T-helper 1 cell treated with Interleukin-12 subunit alpha and Interleukin-12 subunit beta and Interleukin-4 antibody, amounts not matched to agents 30 μg/mL and 1 μg/mL, for 36 hours (primary cell): ENCODE results near the gene BABAM2.
"Not testable (repeated sequence)": the region's sequence is repeated elsewhere in the genome, so short reads cannot be mapped to it uniquely, and the experiment has no call there.

ENCODE experiments used
- H3K27ac Mint-ChIP-seq: one replicate; pipeline ENCODE4 v1.8.0; 2021; ENCODE audit warnings: mild to moderate bottlenecking, mixed read lengths
- H3K27me3 Mint-ChIP-seq: one replicate; pipeline ENCODE4 v1.8.0; 2021; ENCODE audit warnings: low read depth, mixed read lengths
- H3K36me3 Mint-ChIP-seq: one replicate; pipeline ENCODE4 v1.8.0; 2021; ENCODE audit warnings: low read depth, mixed read lengths
- H3K4me1 Mint-ChIP-seq: one replicate; pipeline ENCODE4 v1.8.0; 2021; ENCODE audit warnings: low read depth, mixed read lengths
- H3K4me3 Mint-ChIP-seq: one replicate; pipeline ENCODE4 v1.8.0; 2021; ENCODE audit warnings: mild to moderate bottlenecking, moderate library complexity, mixed read lengths
- H3K9me3 Mint-ChIP-seq: one replicate; pipeline ENCODE4 v1.8.0; 2021; ENCODE audit warnings: mixed read lengths

Gene BABAM2

GRCh38 chr2:28098501-28099225 lies 208.1 kb downstream of the BABAM2 start:
- Mint-ChIP-seq H3K4me3 (no peak overlapping the region), H3K27me3 (no peaks in the 10 kb centered on the region), H3K4me1 (peaks cover 5% of the 10 kb centered on the region), H3K27ac (no peak overlapping the region), H3K36me3 (peaks cover 2% of the 10 kb centered on the region), H3K9me3 (no peaks in the 10 kb centered on the region)

DNA sequence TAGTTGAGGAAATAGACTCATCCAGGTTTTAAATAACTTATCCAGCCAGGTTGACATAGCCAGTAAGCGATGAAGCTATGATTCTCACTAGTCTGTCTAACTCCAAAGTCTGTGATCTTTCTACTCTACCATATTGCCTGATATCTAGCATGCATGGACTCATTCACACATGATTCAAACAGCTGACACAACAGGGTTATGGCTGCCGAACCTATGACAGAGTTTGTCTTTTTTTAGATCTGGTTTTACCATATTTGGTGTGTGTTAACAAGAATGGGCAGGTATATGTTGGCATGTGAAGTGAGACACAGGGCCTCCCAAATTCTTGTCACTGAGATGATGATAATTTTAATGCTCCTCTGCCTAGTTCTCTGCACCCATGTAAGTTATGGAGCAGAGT lies 210.6 kb downstream of the BABAM2 start:
- peaks cover 3% of the 10 kb centered on the region for H3K36me3 Mint-ChIP-seq
- H3K4me3 Mint-ChIP-seq = no peak overlapping the region
- no peaks in the 10 kb centered on the region for H3K9me3 Mint-ChIP-seq
- no peaks in the 10 kb centered on the region for H3K27me3 Mint-ChIP-seq
- H3K27ac Mint-ChIP-seq = no peak overlapping the region
- H3K4me1 Mint-ChIP-seq = peaks cover 5% of the 10 kb centered on the region

GRCh38 chr2:28101892-28102291 lies 211.4 kb downstream of the BABAM2 start:
- H3K4me3 Mint-ChIP-seq = no peak overlapping the region
- H3K9me3 Mint-ChIP-seq = no peaks in the 10 kb centered on the region
- peaks cover 3% of the 10 kb centered on the region for H3K36me3 Mint-ChIP-seq
- H3K4me1 Mint-ChIP-seq = peaks cover 5% of the 10 kb centered on the region
- no peaks in the 10 kb centered on the region for H3K27me3 Mint-ChIP-seq
- no peak overlapping the region for H3K27ac Mint-ChIP-seq

DNA sequence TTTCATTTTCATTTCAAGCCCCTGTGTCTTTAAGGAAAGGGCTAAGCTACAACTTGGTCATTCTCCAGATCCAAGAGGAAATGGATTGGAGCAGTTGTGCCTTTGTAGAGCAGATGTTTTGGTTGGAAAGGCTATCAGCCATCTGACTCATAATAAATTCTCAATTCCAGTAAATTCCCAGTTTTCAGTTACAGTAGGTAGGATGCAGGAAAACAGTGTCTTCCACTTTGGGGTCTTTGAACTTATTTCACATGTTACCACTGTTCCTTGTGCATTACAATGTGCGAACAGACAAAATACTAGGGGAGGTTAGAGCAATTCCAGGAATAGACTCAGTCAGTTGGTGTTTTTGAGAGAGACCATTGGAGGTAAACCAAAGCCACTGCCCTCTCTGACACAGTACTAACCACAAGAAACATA lies 211.9 kb downstream of the BABAM2 start:
- Mint-ChIP-seq H3K4me3 (no peak overlapping the region), H3K4me1 (peaks cover 5% of the 10 kb centered on the region), H3K27ac (no peak overlapping the region), H3K27me3 (no peaks in the 10 kb centered on the region), H3K9me3 (no peaks in the 10 kb centered on the region), H3K36me3 (peaks cover 5% of the 10 kb centered on the region)

- H3K4me3 Mint-ChIP-seq = no peak overlapping the region
- peaks cover 5% of the 10 kb centered on the region for H3K36me3 Mint-ChIP-seq
- H3K4me1 Mint-ChIP-seq = peaks cover 5% of the 10 kb centered on the region
- no peaks in the 10 kb centered on the region for H3K9me3 Mint-ChIP-seq
- no peak overlapping the region for H3K27ac Mint-ChIP-seq
- no peaks in the 10 kb centered on the region for H3K27me3 Mint-ChIP-seq
Measured at GRCh38 chr2:28103611-28104010, 213.1 kb downstream of the BABAM2 start.

- no peaks in the 10 kb centered on the region for H3K27me3 Mint-ChIP-seq
Measured at GRCh38 chr2:28108143-28108542, 217.6 kb downstream of the BABAM2 start.

DNA sequence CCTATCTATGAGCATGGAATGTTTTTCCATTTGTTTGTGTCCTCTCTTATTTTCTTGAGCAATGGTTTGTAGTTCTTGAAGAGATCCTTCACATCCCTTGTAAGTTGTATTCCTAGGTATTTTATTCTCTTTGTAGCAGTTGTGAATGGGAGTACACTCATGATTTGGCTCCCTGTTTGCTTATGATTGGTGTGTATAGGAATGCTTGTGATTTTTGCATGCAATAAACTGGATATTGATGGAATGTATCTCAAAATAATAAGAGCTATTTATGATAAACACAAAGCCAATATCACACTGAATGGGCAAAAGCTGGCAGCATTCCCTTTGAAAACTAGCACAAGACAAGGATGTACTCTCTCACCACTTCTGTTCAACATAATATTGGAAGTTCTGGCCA lies 223.2 kb downstream of the BABAM2 start:
- not testable (repeated sequence) for H3K27ac Mint-ChIP-seq, H3K27me3 Mint-ChIP-seq, H3K36me3 Mint-ChIP-seq, H3K4me1 Mint-ChIP-seq, H3K4me3 Mint-ChIP-seq
- peaks cover 10% of the 10 kb centered on the region for H3K9me3 Mint-ChIP-seq

More at GRCh38 chr2:28108143-28108542, 217.6 kb downstream of the BABAM2 start:
- Mint-ChIP-seq H3K36me3 (peaks cover 3% of the 10 kb centered on the region), H3K9me3 (no peaks in the 10 kb centered on the region), H3K27ac (no peak overlapping the region), H3K4me1 (no peaks in the 10 kb centered on the region), H3K4me3 (no peak overlapping the region)

DNA sequence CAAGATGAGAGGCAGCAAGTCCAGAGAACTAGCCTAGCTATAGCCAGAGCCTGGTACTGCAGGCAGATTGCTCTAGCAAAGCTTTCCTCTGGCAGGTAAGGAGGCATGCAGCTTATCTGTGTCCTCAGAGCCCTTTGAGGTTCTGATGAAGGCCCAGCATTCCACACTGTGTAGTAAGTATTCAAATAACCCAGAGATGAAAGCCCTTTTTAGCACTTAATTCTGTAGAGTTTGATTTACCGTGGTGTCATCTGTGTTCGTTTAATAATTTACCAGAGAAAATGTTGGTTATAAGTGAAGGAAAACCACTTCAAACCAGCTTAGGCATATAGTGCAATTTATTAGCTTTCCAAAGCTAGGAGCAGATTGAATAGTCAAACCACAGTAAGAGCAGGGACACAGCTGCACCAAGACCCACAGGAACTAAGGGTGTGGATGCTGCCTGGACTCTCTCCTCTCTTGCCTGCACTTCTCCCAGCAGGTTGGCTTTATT lies 226.6 kb downstream of the BABAM2 start:
- H3K9me3 Mint-ChIP-seq = peaks cover 10% of the 10 kb centered on the region
- no peak overlapping the region for H3K4me3 Mint-ChIP-seq
- peaks cover 6% of the 10 kb centered on the region for H3K4me1 Mint-ChIP-seq
- H3K27ac Mint-ChIP-seq = no peak overlapping the region
- H3K36me3 Mint-ChIP-seq = peaks cover 2% of the 10 kb centered on the region
- peaks cover 3% of the 10 kb centered on the region for H3K27me3 Mint-ChIP-seq

DNA sequence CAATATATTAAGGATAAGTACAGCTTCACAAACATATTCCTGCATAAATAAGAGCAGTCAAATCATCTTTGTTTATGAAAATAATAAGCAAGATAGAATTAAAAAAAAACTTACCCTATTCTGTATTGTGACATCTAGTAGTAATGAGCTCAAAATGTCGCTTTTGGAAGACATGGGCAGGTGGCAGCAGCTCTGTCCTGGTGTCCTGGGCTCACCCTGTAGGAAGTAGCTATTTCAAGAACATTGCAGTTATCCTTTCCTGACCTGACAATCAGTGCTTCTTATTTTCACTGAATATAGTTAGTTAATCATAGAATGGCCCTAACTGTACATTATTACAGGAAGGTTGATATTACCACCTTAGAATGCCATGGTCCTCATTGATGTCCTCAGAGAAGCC lies 229.1 kb downstream of the BABAM2 start:
- Mint-ChIP-seq H3K9me3 (peaks cover under 1% of the 10 kb centered on the region), H3K36me3 (no peaks in the 10 kb centered on the region), H3K4me3 (no peak overlapping the region)

GRCh38 chr2:28128281-28128950 lies 237.9 kb downstream of the BABAM2 start:
- Mint-ChIP-seq H3K27me3 (no peaks in the 10 kb centered on the region), H3K9me3 (peaks cover 7% of the 10 kb centered on the region), H3K4me1 (no peaks in the 10 kb centered on the region), H3K36me3 (peaks cover 7% of the 10 kb centered on the region), H3K27ac (no peak overlapping the region), H3K4me3 (no peak overlapping the region)

More for the DNA sequence above, 229.1 kb downstream of the BABAM2 start:
- Mint-ChIP-seq H3K27me3 (peaks cover 3% of the 10 kb centered on the region), H3K4me1 (peaks cover 3% of the 10 kb centered on the region), H3K27ac (no peak overlapping the region)

DNA sequence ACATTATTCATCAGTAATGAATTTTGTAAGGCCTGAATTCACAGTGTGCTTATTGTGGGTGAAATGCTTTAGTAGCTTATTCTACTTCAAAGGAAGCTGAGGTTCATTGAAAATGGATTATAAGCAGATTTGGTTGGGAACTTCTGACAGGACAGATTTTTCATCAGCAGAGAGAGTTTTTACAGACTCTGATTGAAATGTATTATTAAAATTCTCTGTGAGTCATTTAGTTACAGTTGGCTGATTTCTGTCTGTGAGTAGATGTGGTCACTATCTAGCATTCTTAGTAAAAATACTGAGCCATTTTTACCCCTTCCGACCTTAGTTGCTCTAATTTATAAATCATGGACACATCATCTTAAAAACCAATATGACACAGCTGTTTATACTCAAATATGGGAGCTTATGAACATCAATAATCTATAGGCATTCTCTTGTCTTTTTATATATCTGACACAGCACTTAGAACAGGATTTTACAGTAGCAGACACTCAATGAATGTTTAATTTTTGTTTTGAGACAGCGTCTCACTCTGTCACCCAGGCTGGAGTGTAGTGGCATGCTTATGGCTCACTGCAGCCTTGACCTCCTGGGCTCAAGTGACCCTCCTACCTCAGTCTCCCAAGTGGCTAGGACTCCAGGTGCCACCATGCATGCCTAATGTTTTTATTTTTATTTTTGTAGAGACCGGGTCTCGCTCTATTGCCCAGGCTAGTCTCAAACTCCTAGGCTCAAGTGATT lies 239.6 kb downstream of the BABAM2 start:
- H3K36me3 Mint-ChIP-seq = peaks cover 7% of the 10 kb centered on the region
- peaks cover 7% of the 10 kb centered on the region for H3K9me3 Mint-ChIP-seq
- H3K4me3 Mint-ChIP-seq = no peak overlapping the region
- peaks cover 13% of the 10 kb centered on the region for H3K4me1 Mint-ChIP-seq
- H3K27ac Mint-ChIP-seq = no peak overlapping the region
- H3K27me3 Mint-ChIP-seq = no peaks in the 10 kb centered on the region

GRCh38 chr2:28133778-28134177 lies 243.2 kb downstream of the BABAM2 start:
- H3K9me3 Mint-ChIP-seq = no peaks in the 10 kb centered on the region
- peaks cover 24% of the 10 kb centered on the region for H3K4me1 Mint-ChIP-seq
- peak overlapping the region; percentile 33 for H3K27ac Mint-ChIP-seq
- H3K27me3 Mint-ChIP-seq = no peaks in the 10 kb centered on the region
- H3K4me3 Mint-ChIP-seq = no peak overlapping the region
- peaks cover 7% of the 10 kb centered on the region for H3K36me3 Mint-ChIP-seq

GRCh38 chr2:28134262-28134812 lies 243.8 kb downstream of the BABAM2 start:
- Mint-ChIP-seq H3K36me3 (peaks cover 7% of the 10 kb centered on the region), H3K4me1 (peaks cover 24% of the 10 kb centered on the region), H3K27me3 (no peaks in the 10 kb centered on the region), H3K27ac (peak overlapping the region; percentile 78), H3K9me3 (no peaks in the 10 kb centered on the region), H3K4me3 (no peak overlapping the region)

GRCh38 chr2:28134857-28135256 lies 244.3 kb downstream of the BABAM2 start:
- H3K27ac Mint-ChIP-seq = peak overlapping the region; percentile 78
- H3K27me3 Mint-ChIP-seq = no peaks in the 10 kb centered on the region
- peaks cover 7% of the 10 kb centered on the region for H3K36me3 Mint-ChIP-seq
- H3K4me1 Mint-ChIP-seq = peaks cover 24% of the 10 kb centered on the region
- H3K9me3 Mint-ChIP-seq = no peaks in the 10 kb centered on the region
- H3K4me3 Mint-ChIP-seq = no peak overlapping the region
